ENCODE data around the gene PHAX. TPM values are rescaled to one million over a fixed set of nuclear protein-coding genes. Genes with fewer than 3 reads are reported as not detected.
A peak's percentile ranks its signal among the peaks of the same experiment; 100 is the strongest.

Gene PHAX
- total RNA-seq, 1 experiment from 2014 or later = 24.5 TPM

DNA sequence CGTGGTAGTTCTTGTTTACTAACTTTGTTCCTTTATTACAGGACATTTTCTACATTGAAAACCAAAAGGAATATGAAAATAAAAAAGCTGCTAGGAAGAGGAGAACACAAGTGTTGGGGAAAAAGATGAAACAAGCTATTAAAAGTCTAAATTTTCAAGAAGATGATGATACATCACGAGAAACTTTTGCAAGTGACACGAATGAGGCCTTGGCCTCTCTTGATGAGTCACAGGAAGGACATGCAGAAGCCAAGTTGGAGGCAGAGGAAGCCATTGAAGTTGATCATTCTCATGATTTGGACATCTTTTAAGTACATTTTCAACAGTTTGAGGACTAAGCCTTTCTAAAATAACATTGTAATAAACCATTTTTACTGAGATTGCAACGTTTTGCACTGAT is 23.8 kb downstream of the PHAX start:
- ChIA-PET CTCF (no interaction called here), POLR2A (no interaction called here)

DNA sequence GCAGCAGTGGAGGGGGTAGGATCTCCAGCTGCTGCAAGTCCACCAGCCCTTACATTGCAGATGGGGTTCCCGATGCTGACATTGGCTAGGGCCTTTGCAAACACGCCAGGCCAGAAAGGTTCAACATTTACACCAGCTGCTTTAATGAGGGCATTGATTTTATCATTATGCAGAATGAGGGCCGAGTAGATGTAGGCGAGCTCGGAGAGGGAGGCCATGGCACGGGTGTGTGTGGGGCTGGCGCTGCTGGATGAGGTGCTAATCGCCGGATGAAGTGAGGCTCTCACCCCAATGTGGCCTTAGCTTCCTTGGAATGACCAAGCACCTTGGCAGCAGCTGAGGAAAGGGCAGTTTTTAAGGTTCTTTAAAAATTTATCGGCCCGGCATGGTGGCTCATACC is 27.4 kb downstream of the PHAX start:
- ChIA-PET CTCF (no interaction called here), RAD21 (ENCODE audit: low non-redundant PET in 1 of 2, low total read pairs in 2 of 2, uncharacterized antibody in 2 of 2, unreplicated experiment in 2 of 2) (no interaction called here), POLR2A (no interaction called here)
- Histone ChIP-seq H3K9ac (ENCODE audit: low read length) (no peak overlapping the region), H3K4me1 (ENCODE audit: control insufficient read depth in 1 of 2, insufficient read depth in 2 of 2, low read length in 2 of 2) (peaks cover 25 to 26% of the 10 kb centered on the region in 2 experiments), H2AFZ (ENCODE audit: low read depth, low read length, poor library complexity, severe bottlenecking) (no peak overlapping the region), H3K27ac (ENCODE audit: low read depth, low read length) (no peak overlapping the region), H3K9me2 (ENCODE audit: insufficient read depth) (no peaks in the 10 kb centered on the region), H4K20me1 (ENCODE audit: insufficient read depth) (no peaks in the 10 kb centered on the region), H3K27me3 (ENCODE audit: insufficient read depth, low read length) (no peaks in the 10 kb centered on the region), H3K9me3 (ENCODE audit: control insufficient read depth in 1 of 2, insufficient read depth in 1 of 2, low read depth in 1 of 2, low read length in 2 of 2) (no peaks in the 10 kb centered on the region), H3K36me3 (ENCODE audit: control insufficient read depth in 1 of 2, insufficient read depth in 2 of 2, low read length in 2 of 2) (peaks cover 2 to 9% of the 10 kb centered on the region in 2 experiments; a peak in 1 of 4 replicates), H3K4me2 (ENCODE audit: low read length) (no peak overlapping the region), H3K4me3 (replicated peaks in 1 of 2; ENCODE audit: low read depth in 1 of 2, low read length in 2 of 2) (no peak overlapping the region), H3K79me2 (ENCODE audit: insufficient read depth, low read length) (peaks cover 13% of the 10 kb centered on the region; the same call in 1 of the 2 replicates)
- TF ChIP-seq SIN3A (IDR thresholded peaks at IDR 0.05; ENCODE audit: low read depth) (no peak), ZNF274 (IDR thresholded peaks at IDR 0.05; ENCODE audit: low read depth, low read length) (no peak), POLR2AphosphoS5 (IDR thresholded peaks at IDR 0.05; ENCODE audit: low read depth, low read length) (no peak), RAD21 (IDR thresholded peaks at IDR 0.05; ENCODE audit: low read depth) (no peak)
- TF ChIP-seq, protein P1, sequence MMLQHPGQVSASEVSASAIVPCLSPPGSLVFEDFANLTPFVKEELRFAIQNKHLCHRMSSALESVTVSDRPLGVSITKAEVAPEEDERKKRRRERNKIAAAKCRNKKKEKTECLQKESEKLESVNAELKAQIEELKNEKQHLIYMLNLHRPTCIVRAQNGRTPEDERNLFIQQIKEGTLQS (IDR thresholded peaks at IDR 0.05) = no peak
- TF ChIP-seq, protein P2, sequence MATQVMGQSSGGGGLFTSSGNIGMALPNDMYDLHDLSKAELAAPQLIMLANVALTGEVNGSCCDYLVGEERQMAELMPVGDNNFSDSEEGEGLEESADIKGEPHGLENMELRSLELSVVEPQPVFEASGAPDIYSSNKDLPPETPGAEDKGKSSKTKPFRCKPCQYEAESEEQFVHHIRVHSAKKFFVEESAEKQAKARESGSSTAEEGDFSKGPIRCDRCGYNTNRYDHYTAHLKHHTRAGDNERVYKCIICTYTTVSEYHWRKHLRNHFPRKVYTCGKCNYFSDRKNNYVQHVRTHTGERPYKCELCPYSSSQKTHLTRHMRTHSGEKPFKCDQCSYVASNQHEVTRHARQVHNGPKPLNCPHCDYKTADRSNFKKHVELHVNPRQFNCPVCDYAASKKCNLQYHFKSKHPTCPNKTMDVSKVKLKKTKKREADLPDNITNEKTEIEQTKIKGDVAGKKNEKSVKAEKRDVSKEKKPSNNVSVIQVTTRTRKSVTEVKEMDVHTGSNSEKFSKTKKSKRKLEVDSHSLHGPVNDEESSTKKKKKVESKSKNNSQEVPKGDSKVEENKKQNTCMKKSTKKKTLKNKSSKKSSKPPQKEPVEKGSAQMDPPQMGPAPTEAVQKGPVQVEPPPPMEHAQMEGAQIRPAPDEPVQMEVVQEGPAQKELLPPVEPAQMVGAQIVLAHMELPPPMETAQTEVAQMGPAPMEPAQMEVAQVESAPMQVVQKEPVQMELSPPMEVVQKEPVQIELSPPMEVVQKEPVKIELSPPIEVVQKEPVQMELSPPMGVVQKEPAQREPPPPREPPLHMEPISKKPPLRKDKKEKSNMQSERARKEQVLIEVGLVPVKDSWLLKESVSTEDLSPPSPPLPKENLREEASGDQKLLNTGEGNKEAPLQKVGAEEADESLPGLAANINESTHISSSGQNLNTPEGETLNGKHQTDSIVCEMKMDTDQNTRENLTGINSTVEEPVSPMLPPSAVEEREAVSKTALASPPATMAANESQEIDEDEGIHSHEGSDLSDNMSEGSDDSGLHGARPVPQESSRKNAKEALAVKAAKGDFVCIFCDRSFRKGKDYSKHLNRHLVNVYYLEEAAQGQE (IDR thresholded peaks at IDR 0.05; ENCODE audit: low read depth) = no peak
- intact Hi-C loops (cut with micrococcal nuclease) = no loop called here
- BruUV-seq (replicated peaks) = no TSS peak
- ATAC-seq (no peak), DNase-seq (ENCODE audit: low read depth, low spot score) (no peak)

More for the DNA sequence above, 23.8 kb downstream of the PHAX start:
- Histone ChIP-seq H3K4me3 (replicated peaks in 1 of 2; ENCODE audit: low read depth in 1 of 2, low read length in 2 of 2) (peak overlapping the region in 1 of 2 experiments; percentile 36; a peak in 2 of 4 replicates), H2AFZ (ENCODE audit: low read depth, low read length, poor library complexity, severe bottlenecking) (no peak overlapping the region), H4K20me1 (ENCODE audit: insufficient read depth) (no peaks in the 10 kb centered on the region), H3K9ac (ENCODE audit: low read length) (peak overlapping the region; percentile 16; the same call in 1 of the 2 replicates), H3K9me2 (ENCODE audit: insufficient read depth) (no peaks in the 10 kb centered on the region), H3K9me3 (ENCODE audit: control insufficient read depth in 1 of 2, insufficient read depth in 1 of 2, low read depth in 1 of 2, low read length in 2 of 2) (no peaks in the 10 kb centered on the region), H3K79me2 (ENCODE audit: insufficient read depth, low read length) (peaks cover 40% of the 10 kb centered on the region), H3K36me3 (ENCODE audit: control insufficient read depth in 1 of 2, insufficient read depth in 2 of 2, low read length in 2 of 2) (peaks cover 4 to 14% of the 10 kb centered on the region in 2 experiments; a peak in 2 of 4 replicates), H3K4me2 (ENCODE audit: low read length) (peak overlapping the region; percentile 80), H3K27ac (ENCODE audit: low read depth, low read length) (peak overlapping the region; percentile 86), H3K4me1 (ENCODE audit: control insufficient read depth in 1 of 2, insufficient read depth in 2 of 2, low read length in 2 of 2) (peaks cover 29 to 34% of the 10 kb centered on the region in 2 experiments), H3K27me3 (ENCODE audit: insufficient read depth, low read length) (no peaks in the 10 kb centered on the region)
- DNase-seq (ENCODE audit: low read depth, low spot score) (peak; percentile 73), ATAC-seq (peak; percentile 79)
- no TSS peak for BruUV-seq (replicated peaks)
- 0 out of 2 replicates have a peak, but pooled peaks have one; percentile 9 for TF ChIP-seq EGR1 (IDR thresholded peaks at IDR 0.05; ENCODE audit: low read depth)
- TF ChIP-seq FOSL1 (IDR thresholded peaks at IDR 0.05; ENCODE audit: low read depth) = peak; percentile 59; the same call in 1 of the 2 replicates
- TF ChIP-seq SRF (IDR thresholded peaks at IDR 0.05; ENCODE audit: low read depth) = peak; percentile 46; the same call in 1 of the 2 replicates
- TF ChIP-seq ZFX (IDR thresholded peaks at IDR 0.05) = no peak
- TF ChIP-seq SP1 (IDR thresholded peaks at IDR 0.05; ENCODE audit: low read depth) = peak; percentile 30
- TF ChIP-seq RAD21 (IDR thresholded peaks at IDR 0.05; ENCODE audit: low read depth) = no peak
- TF ChIP-seq, protein P1 (IDR thresholded peaks at IDR 0.05) = 0 out of 2 replicates have a peak, but pooled peaks have one; percentile 8
- peak; percentile 57; the same call in 1 of the 2 replicates for TF ChIP-seq JUND (IDR thresholded peaks at IDR 0.05)
- TF ChIP-seq CEBPB (IDR thresholded peaks at IDR 0.05; ENCODE audit: low read depth) = 0 out of 2 replicates have a peak, but pooled peaks have one; percentile 5
- RAD21 ChIA-PET (ENCODE audit: low non-redundant PET in 1 of 2, low total read pairs in 2 of 2, uncharacterized antibody in 2 of 2, unreplicated experiment in 2 of 2) = no interaction called here
- intact Hi-C loops (cut with micrococcal nuclease) = no loop called here
